ENCODE data around the gene RGS19. TPM values are rescaled to one million over a fixed set of nuclear protein-coding genes. Genes with fewer than 3 reads are reported as not detected.

Gene RGS19
- total and polyA plus RNA-seq, 2 of the 8 experiments (the other 6 are each of a cell fraction or from before 2014, with no cell fraction given) = 12.7 to 16.8 TPM

DNA sequence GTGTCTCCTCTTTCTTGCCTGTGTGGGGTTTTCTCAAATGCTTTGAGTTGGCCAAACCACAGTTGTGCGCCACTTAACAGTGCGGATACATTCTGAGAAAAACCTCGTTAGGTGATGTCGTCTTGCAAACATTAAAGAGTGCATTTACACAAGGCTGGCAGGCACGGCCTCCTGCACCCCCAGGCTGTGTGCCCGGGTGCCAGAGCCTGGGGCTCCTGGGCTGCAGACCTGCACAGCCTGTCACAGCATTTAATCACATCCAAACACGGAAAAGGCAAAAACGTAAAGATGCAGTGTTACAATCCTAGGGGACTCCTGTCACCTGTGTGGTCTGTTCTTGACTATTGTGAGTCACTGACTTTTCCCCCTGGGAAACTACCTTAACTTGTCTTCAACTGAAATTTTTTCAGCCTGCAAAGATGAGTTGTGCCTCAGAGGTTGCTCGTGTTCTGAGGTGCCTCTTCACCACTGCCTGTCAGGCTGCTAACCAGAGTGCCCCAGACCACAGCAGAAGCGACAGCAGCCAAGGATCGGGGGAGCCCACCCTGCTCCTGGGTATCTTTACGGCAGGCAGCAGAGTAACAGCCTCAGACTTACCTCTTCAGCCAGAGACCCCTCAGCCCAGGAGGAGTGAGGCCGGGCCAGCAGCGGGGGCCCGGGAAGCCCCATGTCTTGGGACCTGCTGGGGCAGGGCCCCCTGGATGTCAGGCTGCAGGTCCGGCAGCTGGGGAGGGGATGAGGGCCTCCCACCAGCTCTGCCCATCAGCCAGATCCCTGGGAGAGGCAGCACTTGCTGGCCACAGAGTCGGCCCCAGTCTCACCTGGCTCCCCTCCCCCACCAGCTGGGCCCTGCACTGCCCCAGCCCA is 44.0 kb downstream of the RGS19 start (continued):
- TF ChIP-seq SP2 (IDR thresholded peaks at IDR 0.05; ENCODE audit: low read length) (no peak), GTF2F1 (IDR thresholded peaks at IDR 0.05; ENCODE audit: borderline replicate concordance, low read depth, low read length) (no peak), BCL11A (IDR thresholded peaks at IDR 0.05; ENCODE audit: low read depth in 2 of 2, low read length in 2 of 2) (no peak)
